PC-3 (cell line): ENCODE data around the gene DLG1.

Source experiments
- EZH2 ChIP-seq: fragments of 300-600 bp; sonication (generic); IDR thresholded peaks from one replicate; pipeline ENCODE4 v1.6.1; 2017; ENCODE audit warnings: antibody characterized with exemption, mild to moderate bottlenecking, low read length; ENCODE audit not compliant: unreplicated experiment
- EZH2phosphoT487 ChIP-seq: fragments of 300-600 bp; sonication (generic); IDR thresholded peaks from 2 replicates; pipeline ENCODE4 v1.6.1; 2018; ENCODE audit warnings: mild to moderate bottlenecking, antibody characterized with exemption, low read length, borderline replicate concordance
- TF ChIP-seq, protein P1 (sequence below): fragments of 300-600 bp; sonication (generic); conservative IDR thresholded peaks from 2 replicates; pipeline ENCODE4 v1.5.1; 2017; ENCODE audit warnings: antibody characterized with exemption, low read depth, mild to moderate bottlenecking, low read length

DNA sequence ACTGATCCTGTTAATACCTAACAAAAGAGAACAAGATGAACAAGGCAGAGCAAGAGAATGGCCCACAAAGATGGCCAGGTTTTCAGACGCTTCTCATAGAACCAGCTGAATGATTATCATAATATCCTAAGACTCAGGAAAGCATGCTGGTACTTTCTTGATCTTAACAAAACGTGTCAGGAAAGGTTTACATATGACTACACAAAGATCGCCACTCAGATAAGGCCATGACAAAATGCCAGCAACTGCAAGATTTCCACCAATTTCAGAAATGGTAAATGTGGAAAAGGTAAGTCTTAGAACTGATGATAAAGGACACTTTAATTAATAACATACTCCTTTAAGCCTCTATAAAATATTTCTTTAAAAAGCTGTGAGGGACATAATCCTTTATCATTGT is 108.8 kb downstream of the DLG1 start:
- TF ChIP-seq, protein P1, sequence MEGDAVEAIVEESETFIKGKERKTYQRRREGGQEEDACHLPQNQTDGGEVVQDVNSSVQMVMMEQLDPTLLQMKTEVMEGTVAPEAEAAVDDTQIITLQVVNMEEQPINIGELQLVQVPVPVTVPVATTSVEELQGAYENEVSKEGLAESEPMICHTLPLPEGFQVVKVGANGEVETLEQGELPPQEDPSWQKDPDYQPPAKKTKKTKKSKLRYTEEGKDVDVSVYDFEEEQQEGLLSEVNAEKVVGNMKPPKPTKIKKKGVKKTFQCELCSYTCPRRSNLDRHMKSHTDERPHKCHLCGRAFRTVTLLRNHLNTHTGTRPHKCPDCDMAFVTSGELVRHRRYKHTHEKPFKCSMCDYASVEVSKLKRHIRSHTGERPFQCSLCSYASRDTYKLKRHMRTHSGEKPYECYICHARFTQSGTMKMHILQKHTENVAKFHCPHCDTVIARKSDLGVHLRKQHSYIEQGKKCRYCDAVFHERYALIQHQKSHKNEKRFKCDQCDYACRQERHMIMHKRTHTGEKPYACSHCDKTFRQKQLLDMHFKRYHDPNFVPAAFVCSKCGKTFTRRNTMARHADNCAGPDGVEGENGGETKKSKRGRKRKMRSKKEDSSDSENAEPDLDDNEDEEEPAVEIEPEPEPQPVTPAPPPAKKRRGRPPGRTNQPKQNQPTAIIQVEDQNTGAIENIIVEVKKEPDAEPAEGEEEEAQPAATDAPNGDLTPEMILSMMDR: no peak
- TF ChIP-seq EZH2phosphoT487: no peak
- TF ChIP-seq EZH2: no peak
